Uterus (tissue), 2 donors: ENCODE results near the gene ADCY5.

Experiments used
- POLR2A ChIP-seq, 2 donors: fragments of 450-650 bp; IDR thresholded peaks; one replicate each; pipeline ENCODE4 v1.6.1; 2016; ENCODE audit warnings: antibody characterized with exemption in 2 of 2, mild to moderate bottlenecking in 1 of 2, moderate library complexity in 1 of 2
- TF ChIP-seq, protein P1 (sequence below), 4 experiments: fragments of 200-600 bp in 2 of 4; fragments of 450-650 bp in 2 of 4; sonication (generic) in 2 of 4; IDR thresholded peaks; one replicate each; pipeline ENCODE4 v1.5.1; 2016 to 2019; ENCODE audit warnings: antibody characterized with exemption in 4 of 4, mild to moderate bottlenecking in 2 of 4, moderate library complexity in 1 of 4

DNA sequence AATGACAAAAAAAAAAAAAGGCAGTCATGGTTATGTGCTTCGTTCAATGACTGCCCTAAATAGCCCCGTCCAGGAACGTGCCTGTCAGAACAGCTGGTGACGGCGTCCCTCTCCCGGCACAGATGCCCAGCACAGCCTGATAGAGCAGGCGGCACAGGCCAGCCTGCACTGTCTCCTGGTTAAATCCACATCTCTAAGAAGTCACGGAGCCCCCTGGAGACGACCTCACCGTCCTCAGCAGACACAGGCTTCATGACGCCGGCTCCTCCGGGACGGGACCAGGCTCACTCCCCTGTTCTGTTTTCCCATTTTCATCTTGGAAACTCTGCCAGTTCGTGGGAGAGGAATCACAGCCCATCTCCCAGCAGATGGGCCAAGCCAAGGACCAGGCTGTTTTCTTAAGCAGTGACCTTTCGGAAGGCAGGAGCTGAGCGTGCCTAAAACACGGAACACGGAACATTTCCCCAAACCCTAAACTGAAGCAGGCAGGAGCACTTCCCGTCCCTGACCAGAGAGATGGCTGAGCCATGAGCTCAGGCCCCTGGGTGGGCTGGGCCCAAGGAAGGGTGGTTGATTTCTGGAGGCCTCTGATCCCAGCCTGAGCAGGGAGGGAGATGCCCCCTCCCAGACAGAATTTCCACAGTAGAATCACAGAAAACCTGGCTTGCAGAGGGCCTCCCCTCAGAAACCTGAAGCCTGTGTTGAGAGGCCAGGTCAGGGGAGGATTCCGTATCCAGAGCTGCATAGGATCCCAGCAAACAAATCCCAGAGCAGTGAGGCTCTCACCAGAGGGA lies 35.9 kb downstream of the ADCY5 start:
- TF ChIP-seq, protein P1, sequence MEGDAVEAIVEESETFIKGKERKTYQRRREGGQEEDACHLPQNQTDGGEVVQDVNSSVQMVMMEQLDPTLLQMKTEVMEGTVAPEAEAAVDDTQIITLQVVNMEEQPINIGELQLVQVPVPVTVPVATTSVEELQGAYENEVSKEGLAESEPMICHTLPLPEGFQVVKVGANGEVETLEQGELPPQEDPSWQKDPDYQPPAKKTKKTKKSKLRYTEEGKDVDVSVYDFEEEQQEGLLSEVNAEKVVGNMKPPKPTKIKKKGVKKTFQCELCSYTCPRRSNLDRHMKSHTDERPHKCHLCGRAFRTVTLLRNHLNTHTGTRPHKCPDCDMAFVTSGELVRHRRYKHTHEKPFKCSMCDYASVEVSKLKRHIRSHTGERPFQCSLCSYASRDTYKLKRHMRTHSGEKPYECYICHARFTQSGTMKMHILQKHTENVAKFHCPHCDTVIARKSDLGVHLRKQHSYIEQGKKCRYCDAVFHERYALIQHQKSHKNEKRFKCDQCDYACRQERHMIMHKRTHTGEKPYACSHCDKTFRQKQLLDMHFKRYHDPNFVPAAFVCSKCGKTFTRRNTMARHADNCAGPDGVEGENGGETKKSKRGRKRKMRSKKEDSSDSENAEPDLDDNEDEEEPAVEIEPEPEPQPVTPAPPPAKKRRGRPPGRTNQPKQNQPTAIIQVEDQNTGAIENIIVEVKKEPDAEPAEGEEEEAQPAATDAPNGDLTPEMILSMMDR (IDR thresholded peaks at IDR 0.05): no peak
- TF ChIP-seq POLR2A (IDR thresholded peaks at IDR 0.05): peak in 1 of 2 donors; percentile 10
